Right lobe of liver (tissue), 6 donors: Measurements from ENCODE around the gene CDH23. TPM values are rescaled to one million over a fixed set of nuclear protein-coding genes. Genes with fewer than 3 reads are reported as not detected.
A peak's percentile ranks its signal among the peaks of the same experiment; 100 is the strongest.

Source experiments
- ATAC-seq, 4 donors: fragments of 200-7000 bp; cut with Tn5 transposase; one replicate each; pipeline ENCODE4 v1.9.1; 2020; ENCODE audit warnings: mild to moderate bottlenecking in 4 of 4, moderate library complexity in 4 of 4
- DNase-seq, 3 donors: peaks; one replicate each; pipeline ENCODE4 v3.0.0-alpha.2; 2020
- H3K27ac ChIP-seq, 3 donors: fragments of 200-600 bp; one replicate each; pipeline ENCODE4 v1.8.0; 2022
- H3K27me3 ChIP-seq, 2 donors: fragments of 200-600 bp; one replicate each; pipeline ENCODE4 v1.8.0; 2022
- H3K36me3 ChIP-seq, 4 donors: fragments of 200-600 bp; sonication (generic) in 1 of 4; one replicate each; pipeline versions ENCODE4 v1.5.1 to v1.8.0; 2017 to 2022; ENCODE audit warnings: control low read depth in 1 of 4
- H3K4me1 ChIP-seq, 4 donors: fragments of 200-600 bp; sonication (generic) in 1 of 4; one replicate each; pipeline versions ENCODE4 v1.5.1 to v1.8.0; 2017 to 2022; ENCODE audit warnings: control low read depth in 1 of 4
- H3K4me3 ChIP-seq, 3 donors: fragments of 200-600 bp; one replicate each; pipeline ENCODE4 v1.8.0; 2022
- H3K9me3 ChIP-seq, 4 donors: fragments of 200-600 bp; sonication (generic) in 1 of 4; one replicate each; pipeline versions ENCODE4 v1.5.1 to v1.8.0; 2017 to 2022; ENCODE audit warnings: control low read depth in 1 of 4
- CTCF ChIP-seq, 4 donors: fragments of 200-600 bp in 3 of 4; fragments of 450-650 bp in 1 of 4; IDR thresholded peaks; one replicate each; pipeline versions ENCODE4 v1.5.1 to v1.8.0; 2016 to 2022; ENCODE audit warnings: antibody characterized with exemption in 4 of 4, mild to moderate bottlenecking in 2 of 4
- POLR2A ChIP-seq: fragments of 450-650 bp; IDR thresholded peaks from one replicate; pipeline ENCODE4 v1.6.1; 2017; ENCODE audit warnings: antibody characterized with exemption, mild to moderate bottlenecking
- WGBS: methylation state at CpG from one replicate; pipeline ENCODE4 v1.1.6; 2018; ENCODE audit warnings: low coverage, low lambda C conversion rate; ENCODE audit not compliant: insufficient coverage; ENCODE audit errors: missing lambda C conversion rate; 5-methylcytosine and 5-hydroxymethylcytosine counted together
- intact Hi-C, 2 donors: fragments of 100-400 bp; cut with DNase I; formaldehyde crosslinking; loops; one replicate each; pipeline versions ENCODE4 v1.11.2 to v1.14.1; 2022
- total RNA-seq, 6 experiments: library from RNA; depleted of rRNA in 2 of 6; stranded (reverse); fragments of >200 nt in 2 of 6; fragmentation: NEBNext Ultra II Directional in 3 of 6; extraction: Animal tissue kit (Norgen Biotek cat#: 25700) in 3 of 6; gene quantifications; one replicate each; pipeline versions ENCODE4 v1.1.0 to v1.2.4, GENCODE V29; 2016 to 2023
- donor health status: DM: no; HTN: yes; CAD: no.
- donor health status: DM: no; HTN: no; CAD: no.
- donor health status: DM: no; HTN: no; CAD: no.
- donor health status: DM: no; HTN: yes; CAD: no.
- donor health status: DM: no; HTN: yes; CAD: no.

CDH23 gene
- total RNA-seq, 6 experiments from 2014 or later: 3.3 to 19.7 (median 6.3) TPM

- ATAC-seq (no peak), DNase-seq (no peak)
- 91% methylated on average over 8 of the region's 9 CpGs for WGBS
- intact Hi-C loops: no loop called here
- H3K9me3 ChIP-seq: no peaks in the 10 kb centered on the region
- H3K27me3 ChIP-seq: no peaks in the 10 kb centered on the region
- no peaks in the 10 kb centered on the region for H3K36me3 ChIP-seq
- TF ChIP-seq POLR2A (no peak), CTCF (IDR thresholded peaks at IDR 0.05) (no peak)
- no peak overlapping the region for H3K4me3 ChIP-seq
- no peak overlapping the region for H3K27ac ChIP-seq
- H3K4me1 ChIP-seq: no peaks in the 10 kb centered on the region
These were observed 43.1 kb downstream of the CDH23 start for GRCh38 chr10:71439670-71440425.

- ATAC-seq: peak in 1 of 4 donors; percentile 12
- Histone ChIP-seq H3K4me1 (no peaks in the 10 kb centered on the region), H3K27ac (no peak overlapping the region), H3K36me3 (no peaks in the 10 kb centered on the region), H3K4me3 (no peak overlapping the region), H3K9me3 (no peaks in the 10 kb centered on the region), H3K27me3 (no peaks in the 10 kb centered on the region)
- no peak for DNase-seq
- intact Hi-C loops: no loop called here
- TF ChIP-seq POLR2A (no peak), CTCF (IDR thresholded peaks at IDR 0.05) (no peak)
- WGBS: 82% methylated on average over 3 of the region's 9 CpGs
These were observed 43.9 kb downstream of the CDH23 start for GRCh38 chr10:71440506-71441035.

- WGBS: 75% methylated on average over 2 of the region's 3 CpGs
- TF ChIP-seq POLR2A (no peak), CTCF (IDR thresholded peaks at IDR 0.05) (no peak)
These were observed 45.3 kb downstream of the CDH23 start for GRCh38 chr10:71442000-71442399.

GRCh38 chr10:71442859-71443570 lies 46.3 kb downstream of the CDH23 start:
- TF ChIP-seq POLR2A: no peak
- TF ChIP-seq CTCF (IDR thresholded peaks at IDR 0.05): no peak

More at GRCh38 chr10:71442000-71442399, 45.3 kb downstream of the CDH23 start:
- intact Hi-C loops: no loop called here
- no peaks in the 10 kb centered on the region for H3K4me1 ChIP-seq
- ATAC-seq (no peak), DNase-seq (no peak)
- no peaks in the 10 kb centered on the region for H3K27me3 ChIP-seq
- no peaks in the 10 kb centered on the region for H3K36me3 ChIP-seq
- no peak overlapping the region for H3K27ac ChIP-seq
- no peaks in the 10 kb centered on the region for H3K9me3 ChIP-seq
- H3K4me3 ChIP-seq: no peak overlapping the region

More at GRCh38 chr10:71442859-71443570, 46.3 kb downstream of the CDH23 start:
- DNase-seq (peak in 1 of 3 donors; percentile 38), ATAC-seq (no peak)
- no peaks in the 10 kb centered on the region for H3K36me3 ChIP-seq
- 62% methylated on average over 2 of the region's 15 CpGs for WGBS
- no peaks in the 10 kb centered on the region for H3K9me3 ChIP-seq
- no peaks in the 10 kb centered on the region for H3K4me1 ChIP-seq
- H3K27me3 ChIP-seq: no peaks in the 10 kb centered on the region
- H3K27ac ChIP-seq: no peak overlapping the region
- intact Hi-C loops: no loop called here
- no peak overlapping the region for H3K4me3 ChIP-seq
